ENCODE data around the gene LGMN. TPM values are rescaled to one million over a fixed set of nuclear protein-coding genes. Genes with fewer than 3 reads are reported as not detected.

Gene LGMN
- total RNA-seq, 1 experiment from 2014 or later: 20.0 TPM

- no TSS peak for BruUV-seq (replicated peaks)
- Mint-ChIP-seq H3K4me1 (ENCODE audit: insufficient read depth, unreplicated experiment) (peaks cover 10% of the 10 kb centered on the region), H3K4me3 (ENCODE audit: unreplicated experiment) (no peak overlapping the region), H3K36me3 (ENCODE audit: insufficient read depth, unreplicated experiment) (peaks cover 5% of the 10 kb centered on the region), H3K27me3 (ENCODE audit: insufficient read depth, unreplicated experiment) (peaks cover 4% of the 10 kb centered on the region), H3K9me3 (ENCODE audit: unreplicated experiment) (no peaks in the 10 kb centered on the region), H3K27ac (ENCODE audit: low read depth, unreplicated experiment) (no peak overlapping the region)
- DNase-seq (ENCODE audit: unreplicated experiment): peak; percentile 74
- intact Hi-C loops (cut with micrococcal nuclease): no loop called here
- POLR2A ChIA-PET: interaction anchor here (0.5 to 0.6 kb wide), 2 partner anchors 44 to 961 kb away, joined by 3 to 4 read pairs; no protein-coding TSS in a partner anchor
- CTCF ChIA-PET: interaction anchor here (0.6 to 3.1 kb wide), 33 partner anchors 8 to 1225 kb away, joined by 3 to 37 read pairs (median 4); partner anchors contain the start of gene CPSF2
- TF ChIP-seq CTCF (IDR thresholded peaks at IDR 0.05; ENCODE audit: unreplicated experiment): peak; percentile 53
Observed at GRCh38 chr14:92690171-92691011, 58.0 kb downstream of the LGMN start.

- Mint-ChIP-seq H3K36me3 (ENCODE audit: insufficient read depth, unreplicated experiment) (no peaks in the 10 kb centered on the region), H3K4me1 (ENCODE audit: insufficient read depth, unreplicated experiment) (peaks cover 4% of the 10 kb centered on the region), H3K27ac (ENCODE audit: low read depth, unreplicated experiment) (no peak overlapping the region), H3K9me3 (ENCODE audit: unreplicated experiment) (no peaks in the 10 kb centered on the region), H3K4me3 (ENCODE audit: unreplicated experiment) (no peak overlapping the region), H3K27me3 (ENCODE audit: insufficient read depth, unreplicated experiment) (no peaks in the 10 kb centered on the region)
- ChIA-PET POLR2A (no interaction called here), CTCF (interaction anchor here (0.6 to 3.1 kb wide), 11 partner anchors 10 to 582 kb away, joined by 3 to 37 read pairs (median 5); partner anchors contain the start of genes ATXN3 and LGMN)
- intact Hi-C loops (cut with micrococcal nuclease): no loop called here
- no TSS peak for BruUV-seq (replicated peaks)
- TF ChIP-seq CTCF (IDR thresholded peaks at IDR 0.05; ENCODE audit: unreplicated experiment): no peak
- no peak for DNase-seq (ENCODE audit: unreplicated experiment)
Observed at GRCh38 chr14:92688434-92689375, 59.7 kb downstream of the LGMN start.

GRCh38 chr14:92687681-92688433 lies 60.6 kb downstream of the LGMN start:
- ChIA-PET CTCF (interaction anchor here (0.5 to 1.2 kb wide), 8 partner anchors 34 to 581 kb away, joined by 3 to 6 read pairs (median 4); partner anchors contain the start of genes ATXN3 and LGMN), POLR2A (no interaction called here)
- no peak overlapping the region for H3K27ac Mint-ChIP-seq (ENCODE audit: low read depth, unreplicated experiment)
- DNase-seq (ENCODE audit: unreplicated experiment): no peak
- H3K4me3 Mint-ChIP-seq (ENCODE audit: unreplicated experiment): no peak overlapping the region
- TF ChIP-seq CTCF (IDR thresholded peaks at IDR 0.05; ENCODE audit: unreplicated experiment): no peak
- no peaks in the 10 kb centered on the region for H3K27me3 Mint-ChIP-seq (ENCODE audit: insufficient read depth, unreplicated experiment)
- H3K36me3 Mint-ChIP-seq (ENCODE audit: insufficient read depth, unreplicated experiment): no peaks in the 10 kb centered on the region
- no TSS peak for BruUV-seq (replicated peaks)
- intact Hi-C loops (cut with micrococcal nuclease): no loop called here
- no peaks in the 10 kb centered on the region for H3K9me3 Mint-ChIP-seq (ENCODE audit: unreplicated experiment)
- peaks cover 4% of the 10 kb centered on the region for H3K4me1 Mint-ChIP-seq (ENCODE audit: insufficient read depth, unreplicated experiment)
